Stimulated activated CD4-positive, alpha-beta T cell treated with anti-CD3 and anti-CD28 coated beads, Interleukin-1b, Interleukin-23, amount 100 ng/mL, for 24 hours (primary cell): ENCODE results near the gene PDE7B.

Experiments
- DNase-seq, 4 experiments: peaks; one replicate each; pipeline ENCODE4 v3.0.0-alpha.2; 2020; ENCODE audit warnings: low read depth in 4 of 4, low spot score in 1 of 4

The PDE7B gene

DNA sequence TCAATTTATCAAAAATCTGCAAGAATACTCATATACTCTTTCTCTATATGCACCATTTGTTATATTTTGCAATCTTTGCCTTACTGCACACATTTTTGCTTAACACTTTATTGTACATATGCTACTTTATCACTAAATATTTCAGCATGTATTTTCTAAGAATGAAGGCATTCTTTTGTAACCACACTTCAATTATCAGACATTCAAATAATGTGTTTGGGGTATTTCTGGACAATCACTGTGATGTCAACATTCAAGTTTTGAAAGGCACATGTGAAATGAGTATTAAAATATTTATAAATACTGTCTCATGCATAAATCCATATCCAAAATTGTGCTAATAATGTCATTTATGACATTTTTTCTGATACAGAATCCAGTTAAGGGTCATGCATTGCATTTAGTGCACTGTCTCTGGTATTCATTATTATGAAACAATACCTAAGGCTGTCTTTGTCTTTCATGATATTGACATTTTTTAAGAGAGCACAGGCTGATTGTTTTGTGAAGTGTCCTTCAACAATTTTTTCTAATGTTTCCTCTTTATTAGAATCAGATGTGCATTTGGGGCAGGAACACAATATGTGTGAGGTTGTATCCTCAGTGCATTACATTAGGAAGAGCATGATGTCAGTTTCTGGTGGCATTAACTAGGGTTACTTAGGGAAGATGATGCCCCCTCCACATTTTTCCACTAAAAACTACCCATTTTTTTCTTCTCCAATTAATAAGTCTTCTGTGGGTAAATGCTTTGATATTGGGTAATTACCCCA, 292.9 kb downstream of the PDE7B start:
- no peak for DNase-seq

DNA sequence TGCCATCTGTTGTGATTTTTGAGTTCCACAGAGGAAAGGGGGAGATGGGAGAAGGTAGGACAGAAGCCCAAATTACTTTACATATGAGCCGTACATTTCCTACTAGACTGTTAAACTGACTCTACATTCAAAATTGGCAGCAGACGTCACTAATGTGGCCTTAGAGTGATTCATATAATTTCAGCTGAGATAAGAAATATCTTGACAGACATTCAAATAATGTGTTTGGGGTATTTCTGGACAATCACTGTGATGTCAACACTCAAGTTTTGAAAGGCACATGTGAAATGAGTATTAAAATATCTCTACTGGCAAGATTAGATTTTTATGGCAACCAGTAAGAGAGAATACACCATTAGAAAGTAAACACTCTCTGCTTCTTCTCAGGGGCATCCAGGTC, 294.6 kb downstream of the PDE7B start:
- DNase-seq = no peak

DNA sequence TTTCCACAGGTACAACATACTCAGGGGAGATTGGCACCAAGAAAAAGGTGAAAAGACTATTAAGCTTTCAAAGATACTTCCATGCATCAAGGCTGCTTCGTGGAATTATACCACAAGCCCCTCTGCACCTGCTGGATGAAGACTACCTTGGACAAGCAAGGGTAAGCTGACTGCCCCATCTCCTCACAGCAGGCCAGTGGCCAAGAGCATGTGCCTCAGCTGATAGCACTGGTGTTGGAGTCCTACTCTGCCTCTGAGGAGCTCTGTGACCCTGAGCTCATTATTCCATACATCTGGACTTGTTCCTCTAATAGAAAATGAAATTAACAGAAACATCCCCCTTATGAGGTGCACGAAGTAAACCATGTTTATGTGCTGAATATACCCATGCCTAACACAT, 295.8 kb downstream of the PDE7B start:
- DNase-seq = no peak

DNA sequence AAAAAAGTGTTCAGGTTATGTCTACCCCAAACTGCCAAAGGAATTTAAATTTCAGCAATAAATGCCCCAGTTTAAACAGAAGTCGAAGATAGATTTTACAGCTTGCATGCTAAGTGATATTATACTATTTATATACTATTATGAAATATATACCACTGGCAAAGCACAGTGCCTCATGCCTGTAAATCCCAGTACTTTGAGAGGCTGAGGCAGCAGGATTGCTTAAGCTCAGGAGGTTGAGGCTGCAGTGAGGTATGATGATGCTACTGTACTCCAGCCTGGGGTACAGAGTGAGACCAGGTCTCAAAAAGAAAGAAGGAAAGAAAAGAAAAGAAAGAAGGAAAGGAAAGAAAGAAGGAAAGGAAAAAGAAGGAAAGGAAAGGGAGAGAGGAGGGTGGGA, 296.6 kb downstream of the PDE7B start:
- no peak for DNase-seq

DNA sequence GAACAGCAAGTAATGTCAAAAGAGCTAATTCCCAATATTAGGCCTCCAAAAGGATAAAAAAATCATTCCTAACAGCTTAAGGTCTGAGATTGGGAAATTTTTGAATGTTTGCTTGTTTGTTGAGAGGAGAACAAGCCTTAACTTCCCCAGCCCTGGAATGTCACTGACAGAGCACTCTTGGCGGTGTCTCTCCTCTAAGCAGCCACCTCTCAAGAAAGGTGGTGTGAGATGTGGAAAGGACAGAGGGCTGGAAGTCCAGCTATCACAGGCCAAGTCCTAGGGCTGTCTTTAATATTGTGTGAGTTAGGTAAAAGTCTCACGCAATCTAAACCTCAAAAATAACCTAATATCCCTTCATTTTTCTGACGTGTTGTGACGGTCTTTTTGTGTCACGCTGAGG, 297.0 kb downstream of the PDE7B start:
- DNase-seq = no peak

DNA sequence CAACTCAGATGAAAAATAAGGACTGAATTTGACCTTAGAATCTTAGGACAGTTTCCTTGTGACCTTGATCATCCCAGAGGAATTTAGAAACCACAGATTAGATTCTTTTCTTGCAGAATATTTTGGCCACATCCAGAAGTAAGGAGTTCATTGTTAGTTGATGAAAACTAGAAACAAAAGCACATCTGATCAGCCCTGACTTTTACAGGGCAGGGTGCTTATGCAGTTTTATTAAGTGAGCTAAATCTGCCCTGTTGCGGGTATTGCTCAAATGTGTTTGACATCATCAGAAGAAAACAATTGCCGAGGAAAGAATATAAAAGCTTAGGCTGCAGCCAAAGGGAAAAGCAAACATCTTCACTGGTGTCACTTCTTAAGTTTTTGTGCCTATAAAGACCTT, 297.8 kb downstream of the PDE7B start:
- DNase-seq = no peak

DNA sequence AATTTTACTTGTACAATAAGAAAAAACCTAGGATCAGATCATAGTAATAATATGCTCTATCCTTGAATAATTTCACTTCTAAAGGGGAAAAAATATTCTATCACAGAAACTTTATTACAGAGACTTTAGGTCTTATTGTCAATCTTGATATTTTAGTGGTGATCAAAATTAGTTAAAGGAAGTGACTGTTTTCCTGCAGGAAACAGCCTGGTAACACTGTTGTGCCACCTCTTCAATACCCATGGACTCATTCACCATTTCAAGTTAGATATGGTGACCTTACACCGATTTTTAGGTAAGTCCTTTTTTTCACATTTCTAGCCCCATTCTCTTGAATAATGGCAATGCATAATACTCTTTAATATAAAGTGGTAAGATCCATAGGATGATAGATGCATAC, 299.5 kb downstream of the PDE7B start:
- no peak for DNase-seq

DNA sequence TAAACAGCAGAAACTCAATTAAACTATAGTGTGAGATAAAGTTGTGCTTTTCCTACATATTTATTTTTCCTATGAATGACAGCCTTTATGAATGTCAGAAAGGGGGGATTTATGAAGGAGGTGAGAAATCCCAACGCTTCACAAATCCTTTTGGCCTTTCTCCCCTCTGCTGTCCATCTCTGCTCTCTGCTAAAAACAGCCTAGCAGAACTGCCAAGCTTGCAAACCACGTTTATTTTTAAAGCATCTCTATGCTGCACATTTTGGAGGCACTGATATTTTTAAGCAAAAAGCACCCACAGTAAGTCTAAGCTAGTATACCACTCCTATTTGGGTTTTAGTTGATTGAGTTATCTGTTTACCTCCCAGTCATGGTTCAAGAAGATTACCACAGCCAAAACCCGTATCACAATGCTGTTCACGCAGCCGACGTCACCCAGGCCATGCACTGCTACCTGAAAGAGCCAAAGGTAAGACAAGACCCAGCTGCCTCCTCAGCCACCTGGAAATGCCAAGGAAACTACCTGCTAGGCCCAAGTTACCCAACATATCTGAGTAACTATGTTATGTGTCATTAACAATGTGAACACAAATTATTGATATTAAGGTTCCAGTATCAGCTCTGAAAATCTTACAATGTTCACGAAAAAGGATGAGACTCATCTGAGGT, 302.3 kb downstream of the PDE7B start:
- DNase-seq = no peak

DNA sequence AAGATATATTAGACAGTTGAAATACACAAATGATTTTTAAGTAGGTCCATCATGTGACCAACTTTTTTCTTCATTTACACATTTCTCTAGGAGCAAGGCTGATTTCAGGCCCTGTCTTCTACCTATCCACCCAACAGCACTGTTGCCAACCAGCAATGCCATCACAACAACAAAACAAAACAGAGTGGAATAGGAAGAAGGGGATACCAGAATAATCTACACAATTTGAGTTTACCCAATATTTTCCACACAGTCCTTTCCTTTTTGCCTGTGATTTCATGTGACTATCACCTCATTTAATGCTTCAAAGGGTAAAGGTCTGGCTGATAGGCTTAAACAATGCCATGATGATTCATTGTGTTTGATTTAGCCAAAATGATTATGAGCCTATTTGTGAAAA, 303.7 kb downstream of the PDE7B start:
- no peak for DNase-seq

DNA sequence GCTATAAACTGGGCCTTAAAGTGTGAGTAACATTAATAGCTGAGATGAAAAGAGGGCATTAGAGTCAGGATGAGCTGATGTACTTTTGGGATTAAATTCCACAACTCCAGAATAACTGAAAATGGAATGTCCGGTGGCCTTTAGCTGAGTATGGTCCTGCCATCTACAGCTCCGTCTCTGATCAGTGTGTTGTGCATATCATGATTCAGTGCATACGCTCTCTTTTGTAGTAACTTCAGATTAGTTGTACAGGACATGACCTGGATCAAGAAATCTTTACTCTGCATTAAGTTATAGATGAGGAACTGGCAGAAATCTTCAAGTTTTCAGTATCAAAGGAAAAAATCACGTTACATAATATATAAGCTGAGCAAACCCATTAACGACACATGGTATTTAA, 306.2 kb downstream of the PDE7B start:
- no peak for DNase-seq

DNA sequence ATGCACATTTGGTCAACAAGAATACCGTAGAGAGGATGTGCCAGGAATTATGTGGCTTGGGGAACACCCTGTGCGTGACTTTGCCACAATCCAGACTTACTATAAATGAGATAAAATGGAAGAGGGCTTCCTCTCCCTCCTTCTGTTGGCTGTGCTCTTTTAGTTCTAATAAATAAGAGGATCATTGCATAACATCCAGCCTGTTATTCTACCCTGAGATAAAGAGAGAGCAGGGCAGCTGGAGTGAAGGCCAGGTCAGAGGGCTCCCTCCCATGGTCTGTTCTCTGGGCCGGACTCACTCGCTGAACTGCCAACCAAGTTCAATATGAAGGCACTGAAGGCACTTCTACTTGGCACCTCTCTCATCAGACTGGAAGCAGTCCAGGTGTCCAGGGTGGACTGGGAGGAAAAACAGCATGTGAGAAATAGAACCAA, 306.9 kb downstream of the PDE7B start:
- no peak for DNase-seq

DNA sequence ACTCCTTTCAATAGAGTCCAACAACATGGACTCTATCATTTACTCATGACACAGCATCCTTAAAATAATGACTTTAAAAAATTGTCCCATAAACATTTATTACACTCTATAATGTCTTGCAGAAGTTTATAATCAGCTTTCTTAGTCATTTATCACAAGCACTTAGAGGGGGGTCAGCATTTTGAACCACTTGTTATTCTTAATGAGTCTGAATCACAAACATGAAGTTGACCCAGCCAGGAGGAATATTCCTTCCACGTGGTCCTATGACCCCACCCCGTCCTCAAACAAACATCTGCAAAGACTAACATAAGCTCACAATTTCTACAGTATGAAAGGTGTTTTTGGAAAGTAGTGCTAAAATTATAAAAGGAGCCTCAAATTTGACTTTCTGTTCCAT, 307.5 kb downstream of the PDE7B start:
- no peak for DNase-seq

DNA sequence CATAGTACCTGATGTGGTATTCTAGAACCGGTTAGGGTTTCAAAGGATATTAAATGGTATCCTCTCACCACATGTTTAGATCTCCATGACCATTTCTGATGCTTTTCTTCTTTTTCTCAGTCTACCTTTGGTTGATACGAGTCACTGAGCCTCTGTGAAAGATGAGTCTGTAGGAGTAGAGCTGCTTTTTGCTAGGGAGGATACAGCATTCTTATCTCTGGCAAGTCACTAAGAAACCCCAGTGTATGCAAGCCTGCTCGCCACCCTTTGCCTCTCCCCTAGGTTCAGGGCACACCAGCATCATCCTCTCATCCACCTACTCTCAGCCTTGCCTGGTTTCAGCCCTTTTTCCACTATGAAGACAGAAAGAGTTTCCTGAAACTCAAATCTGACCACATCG, 308.7 kb downstream of the PDE7B start:
- no peak for DNase-seq

DNA sequence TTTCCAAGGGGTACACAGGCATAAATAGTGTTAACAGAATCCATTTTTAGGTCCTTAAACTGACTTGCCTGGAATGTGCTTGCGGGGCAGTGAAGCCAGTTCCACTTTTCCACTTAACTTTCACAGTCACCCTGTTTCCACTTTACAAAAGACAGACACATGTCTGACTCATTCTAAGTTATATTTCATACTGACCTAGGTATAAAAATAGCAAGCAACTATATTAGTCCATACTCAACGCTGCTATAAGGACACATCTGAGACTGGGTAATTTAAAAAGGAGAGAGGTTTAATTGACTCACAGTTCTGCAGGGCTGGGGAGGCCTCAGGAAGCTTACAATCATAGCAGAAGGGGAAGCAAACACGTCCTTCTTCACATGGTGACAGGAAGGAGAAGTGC, 310.4 kb downstream of the PDE7B start:
- no peak for DNase-seq

DNA sequence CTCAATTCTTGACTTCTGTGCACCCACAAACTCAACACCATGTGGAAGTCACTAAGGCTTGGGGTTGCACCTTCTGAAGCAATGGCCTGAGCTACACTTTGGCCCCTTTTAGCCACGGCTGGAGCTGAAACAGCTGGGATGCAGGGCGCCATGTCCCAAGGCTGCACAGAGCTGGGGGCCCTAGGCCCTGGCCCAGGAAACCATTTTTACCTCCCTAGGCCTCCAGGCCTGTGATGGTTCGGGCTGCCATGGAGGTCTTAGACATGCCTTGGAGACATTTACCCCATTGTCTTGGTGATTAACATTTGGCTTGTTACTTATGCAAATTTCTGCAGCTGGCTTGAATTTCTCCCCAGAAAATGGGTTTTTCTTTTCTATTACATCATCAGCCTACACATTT, 311.8 kb downstream of the PDE7B start:
- DNase-seq = no peak

DNA sequence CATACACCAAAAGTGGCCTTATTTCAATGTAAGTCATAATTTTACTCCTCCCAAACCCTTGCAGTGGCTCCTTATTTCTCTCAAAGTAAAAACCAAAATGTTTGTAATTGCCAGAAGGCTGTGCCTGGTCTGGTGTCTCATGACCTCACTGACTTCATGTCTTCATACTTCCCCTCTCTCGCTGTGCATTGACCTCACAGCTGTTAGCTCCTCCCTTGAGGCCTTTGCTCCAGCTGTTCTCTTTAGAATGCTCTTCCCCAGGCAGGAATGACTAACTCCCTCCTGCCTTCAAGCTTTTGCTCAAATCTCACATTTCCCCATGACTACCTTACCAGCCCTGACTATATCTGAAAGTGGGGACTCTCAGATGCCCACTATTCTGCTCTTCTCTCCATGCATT, 315.3 kb downstream of the PDE7B start:
- DNase-seq = no peak

DNA sequence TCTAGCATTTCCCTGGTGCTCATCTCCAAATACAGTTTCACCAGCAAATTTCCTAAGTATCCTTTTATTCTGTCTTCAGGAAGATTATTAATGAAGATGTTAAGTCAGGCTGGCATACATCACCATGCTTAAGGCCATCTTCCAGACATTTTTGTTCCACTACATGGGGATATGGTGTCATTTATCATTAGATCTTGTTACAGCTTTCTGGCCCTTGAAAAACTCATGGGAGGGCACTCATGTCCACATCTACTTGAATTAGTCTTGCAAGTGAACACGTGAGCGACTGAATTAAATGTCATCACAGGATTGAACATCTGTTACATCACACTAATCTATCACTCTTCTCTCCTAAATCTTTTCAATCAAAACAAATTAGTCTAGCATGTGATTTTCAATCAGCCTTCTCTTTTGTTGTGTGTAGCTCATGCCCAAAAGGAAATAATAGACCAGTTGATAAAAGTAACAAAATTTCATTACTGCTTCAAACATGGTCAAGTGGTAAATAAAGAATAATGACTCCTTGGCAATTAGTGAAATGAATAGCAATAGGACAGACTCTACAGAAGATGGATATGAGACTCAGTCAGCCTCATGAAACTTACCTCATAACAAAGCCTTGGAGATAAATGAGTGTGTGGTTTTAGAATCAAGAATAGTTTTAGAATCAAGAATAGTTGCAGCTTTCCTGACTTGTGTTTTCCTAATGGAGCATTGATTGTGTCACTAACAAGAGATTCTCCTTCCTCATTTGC, 318.1 kb downstream of the PDE7B start:
- no peak for DNase-seq

DNA sequence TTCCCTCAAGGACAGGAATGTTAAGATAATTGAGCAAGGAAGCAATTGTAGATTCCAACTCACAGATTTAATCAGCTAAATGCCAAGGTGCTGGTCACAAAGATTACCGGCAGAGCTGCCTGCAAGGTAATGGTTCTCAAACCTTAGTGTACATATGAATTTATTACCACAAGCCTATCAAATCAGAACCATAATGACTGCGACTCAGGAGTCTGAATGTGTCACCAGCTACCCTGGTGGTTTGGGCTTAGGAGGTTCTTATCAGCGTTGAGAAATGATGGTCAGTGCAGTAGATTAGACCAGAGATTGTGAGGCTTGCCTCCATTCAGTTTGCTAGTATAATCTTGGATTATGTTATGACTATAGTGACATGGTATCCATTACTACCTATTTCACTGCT, 319.7 kb downstream of the PDE7B start:
- DNase-seq = no peak

DNA sequence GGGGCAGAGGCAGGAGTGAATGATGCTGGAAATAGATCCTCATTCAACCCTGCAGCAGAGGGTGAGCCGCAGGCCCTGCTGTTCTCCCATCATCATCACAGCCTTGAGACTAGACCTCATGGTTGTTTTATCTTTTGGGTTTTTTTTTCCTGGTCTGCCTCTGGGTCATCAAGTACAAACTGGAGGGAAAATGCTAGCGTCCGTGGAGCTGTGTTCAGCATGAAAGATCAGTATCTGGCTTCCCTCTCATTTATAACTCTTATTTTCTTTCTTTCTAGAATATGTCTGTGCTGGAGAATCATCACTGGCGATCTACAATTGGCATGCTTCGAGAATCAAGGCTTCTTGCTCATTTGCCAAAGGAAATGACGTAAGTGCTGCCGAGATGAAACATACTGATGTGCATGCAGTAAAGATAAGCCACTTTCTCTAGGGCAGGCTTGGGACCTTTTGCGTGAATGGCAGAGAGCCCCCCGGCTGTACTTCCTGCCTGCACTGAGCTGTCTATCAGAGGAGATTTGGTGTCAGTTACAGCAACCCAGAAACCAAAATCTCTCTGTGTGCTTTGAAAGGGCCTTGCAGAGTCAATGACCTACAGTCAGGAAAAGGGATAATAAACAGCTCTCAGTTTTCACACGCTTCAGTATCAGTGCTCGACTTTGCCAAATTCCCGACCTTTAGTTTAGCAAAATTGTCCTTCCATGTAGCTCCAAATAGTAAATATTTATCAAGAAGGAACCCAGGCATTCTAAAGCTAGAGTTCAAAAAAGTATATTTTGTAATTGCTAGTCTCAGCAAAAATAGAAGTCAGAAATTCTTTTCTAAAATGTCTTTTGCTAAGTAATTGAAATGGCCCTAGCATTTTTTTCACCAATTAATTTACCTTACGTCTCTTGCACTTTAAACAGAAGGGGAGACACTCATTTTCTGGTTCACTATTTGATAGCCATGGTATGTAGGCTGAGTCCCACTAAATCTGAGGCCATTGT, 322.3 kb downstream of the PDE7B start:
- DNase-seq = no peak

DNA sequence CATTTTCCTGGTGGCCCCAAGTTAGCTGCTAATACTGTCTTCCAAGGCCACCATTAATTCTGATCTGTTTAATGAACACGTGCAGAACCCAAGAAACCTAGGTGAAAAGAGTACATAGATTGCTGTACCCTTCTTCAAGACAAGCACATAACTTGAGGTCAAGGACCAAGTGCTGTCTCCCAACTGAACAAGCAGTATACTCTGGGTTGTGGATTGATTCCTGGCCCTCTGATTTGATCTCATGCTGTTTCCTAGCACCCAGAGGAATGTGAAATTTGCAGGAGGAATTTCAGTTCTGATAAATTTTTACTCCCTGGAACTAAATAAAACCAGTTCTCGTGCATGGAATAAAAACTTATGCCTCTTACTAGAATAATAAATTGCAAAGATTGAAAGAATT, 323.0 kb downstream of the PDE7B start:
- DNase-seq = no peak

DNA sequence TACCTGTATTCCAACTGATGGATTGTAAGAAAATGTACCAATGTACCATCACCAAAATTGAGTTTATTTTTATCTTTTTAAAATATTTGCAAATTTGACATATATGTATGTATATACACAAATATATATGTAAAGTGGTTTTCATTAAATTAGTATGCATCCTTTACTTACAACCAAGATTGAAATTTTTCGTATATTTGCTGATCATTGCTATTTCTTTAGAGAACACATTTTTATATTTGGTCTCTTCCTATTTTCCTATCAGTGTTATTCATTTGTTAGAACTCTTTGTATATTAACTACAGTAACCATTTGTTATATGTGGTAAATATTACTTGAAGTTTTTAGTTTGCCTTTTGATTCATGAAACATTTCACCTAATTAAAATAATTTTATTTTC, 324.4 kb downstream of the PDE7B start:
- no peak for DNase-seq
